ENCODE results near the gene AKAP10. TPM values are rescaled to one million over a fixed set of nuclear protein-coding genes. Genes with fewer than 3 reads are reported as not detected.

Gene AKAP10
- total and polyA plus RNA-seq, 2 of the 4 experiments (the other 2 are of a cell fraction) = 12.7 to 18.6 TPM

DNA sequence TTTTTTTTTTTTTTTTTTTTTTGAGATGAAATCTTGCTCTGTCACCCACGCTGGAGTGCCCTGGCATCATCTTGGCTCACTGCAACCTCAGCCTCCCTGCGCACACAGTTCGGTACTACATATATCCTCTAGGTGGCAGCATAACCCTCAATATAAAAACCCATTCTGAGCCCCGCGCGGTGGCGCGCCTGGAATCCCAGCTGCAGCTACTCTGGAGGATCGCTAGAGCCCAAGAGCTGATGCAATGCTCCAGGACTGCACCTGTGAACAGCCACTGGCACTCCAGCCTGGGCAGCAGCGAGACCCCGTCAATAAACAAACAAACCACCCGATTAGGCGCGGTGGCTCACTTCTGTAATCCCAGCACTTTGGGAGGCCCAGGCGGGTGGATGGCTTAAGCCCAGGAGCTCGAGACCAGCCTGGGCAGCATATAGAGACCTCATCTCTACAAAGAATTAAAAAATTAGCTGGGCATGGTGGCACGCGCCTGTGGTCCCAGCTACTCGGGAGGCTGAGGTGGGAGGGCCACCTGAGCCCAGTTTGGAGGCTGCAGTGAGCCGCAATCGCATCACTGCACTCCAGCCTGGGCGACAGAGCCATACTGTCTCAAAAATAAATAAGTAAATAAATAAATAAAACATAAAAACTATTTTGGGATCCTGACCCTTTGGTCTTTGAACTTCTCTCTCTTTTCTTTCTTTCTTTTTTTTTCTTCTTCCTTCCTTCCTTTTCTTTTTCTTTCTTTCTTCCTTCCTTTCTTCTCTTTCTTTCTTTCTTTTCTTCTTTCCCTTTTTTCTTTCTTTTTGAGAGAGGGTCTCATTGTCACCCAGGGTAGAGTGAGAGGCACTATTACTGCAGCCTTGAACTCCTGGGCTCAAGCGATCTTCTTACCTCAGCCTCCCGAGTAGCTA lies 15.4 kb upstream of the AKAP10 start (continued):
- TF ChIP-seq, protein P1, sequence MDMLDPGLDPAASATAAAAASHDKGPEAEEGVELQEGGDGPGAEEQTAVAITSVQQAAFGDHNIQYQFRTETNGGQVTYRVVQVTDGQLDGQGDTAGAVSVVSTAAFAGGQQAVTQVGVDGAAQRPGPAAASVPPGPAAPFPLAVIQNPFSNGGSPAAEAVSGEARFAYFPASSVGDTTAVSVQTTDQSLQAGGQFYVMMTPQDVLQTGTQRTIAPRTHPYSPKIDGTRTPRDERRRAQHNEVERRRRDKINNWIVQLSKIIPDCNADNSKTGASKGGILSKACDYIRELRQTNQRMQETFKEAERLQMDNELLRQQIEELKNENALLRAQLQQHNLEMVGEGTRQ (IDR thresholded peaks at IDR 0.05; ENCODE audit: low read depth, low read length) = no peak

DNA sequence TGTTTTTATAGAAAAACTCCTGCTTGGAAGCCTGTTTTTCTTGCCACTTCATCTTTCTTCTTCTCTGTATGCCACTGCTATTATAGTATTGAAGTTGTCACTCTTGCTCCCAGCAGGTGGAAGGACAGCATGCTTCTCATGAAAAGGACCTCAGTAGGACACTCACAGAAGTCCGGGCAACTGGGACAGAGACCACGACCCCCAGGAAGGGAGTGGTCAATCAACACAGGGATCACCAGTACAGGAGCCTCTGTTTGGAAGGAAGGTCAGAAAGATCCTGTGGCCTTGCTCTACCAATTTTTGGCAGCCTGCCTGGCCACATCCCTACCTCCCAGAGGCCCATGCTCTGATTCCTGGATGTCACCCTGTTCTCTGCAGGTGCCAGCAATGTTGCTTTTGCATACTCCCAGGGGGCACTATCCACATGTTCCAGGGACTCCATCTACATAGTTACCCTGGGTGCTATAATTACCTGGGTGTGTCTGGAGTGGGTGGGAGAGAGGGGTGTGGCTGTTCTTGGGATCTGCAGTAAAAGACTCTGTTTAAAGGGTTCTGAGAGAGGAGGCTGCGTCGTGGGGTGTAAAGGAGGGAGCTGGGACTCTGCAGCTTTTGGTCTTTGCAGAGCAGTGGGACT lies 13.7 kb upstream of the AKAP10 start:
- H2AK9ac ChIP-seq (replicated peaks; ENCODE audit: low read depth, low read length, poor library complexity) = no peak overlapping the region
- H2BK20ac ChIP-seq (ENCODE audit: low read depth, low read length) = no peak overlapping the region
- dilution Hi-C loops (cut with HindIII; ENCODE audit: low sequenced_read_pairs, unreplicated experiment) (no loop called here), intact Hi-C loops (cut with micrococcal nuclease) (loop anchor here (5.0 kb wide), 3 partner anchors 106 to 1001 kb away; no protein-coding TSS in a partner anchor), in situ Hi-C loops (cut with MboI; ENCODE audit: low sequenced_read_pairs) (loop anchor here (5.0 to 10.0 kb wide), 2 partner anchors 121 to 323 kb away; no protein-coding TSS in a partner anchor)
- H3K9me3 ChIP-seq (ENCODE audit: control insufficient read depth, insufficient read depth, low read length) = no peaks in the 10 kb centered on the region
- H3K27ac ChIP-seq (ENCODE audit: insufficient read depth, low read length) = no peak overlapping the region
- H2AK5ac ChIP-seq (ENCODE audit: low read depth, low read length) = no peak overlapping the region
- no peak overlapping the region for H3K4me2 ChIP-seq (ENCODE audit: low read depth, low read length)
- no TSS peak for BruUV-seq (replicated peaks)
- no peaks in the 10 kb centered on the region for H4K20me1 ChIP-seq (ENCODE audit: insufficient read depth, low read length)
- H3K14ac ChIP-seq (replicated peaks; ENCODE audit: low read depth, low read length) = no peak overlapping the region
- H2AFZ ChIP-seq (replicated peaks; ENCODE audit: low read length, poor library complexity) = no peak overlapping the region
- no peaks in the 10 kb centered on the region for H3K27me3 ChIP-seq (ENCODE audit: control insufficient read depth, insufficient read depth, low read length)
- no peak overlapping the region for H3K9ac ChIP-seq (ENCODE audit: low read depth, low read length)
- ChIA-PET POLR2A (ENCODE audit: unreplicated experiment) (no interaction called here), CTCF (no interaction called here)
- no peak for ATAC-seq (ENCODE audit: low read depth)
- H3K79me1 ChIP-seq (ENCODE audit: low read depth in 1 of 2, low read length in 2 of 2) = no peaks in the 10 kb centered on the region
- no peak overlapping the region for H4K8ac ChIP-seq (ENCODE audit: low read depth in 2 of 2, low read length in 2 of 2)
- no peak overlapping the region for H2BK5ac ChIP-seq (ENCODE audit: low read depth, low read length, poor library complexity, severe bottlenecking)
- no peak overlapping the region for H3K18ac ChIP-seq (ENCODE audit: low read depth, low read length)
- H3K9me1 ChIP-seq (ENCODE audit: insufficient read depth, low read length) = no peaks in the 10 kb centered on the region
- no peak overlapping the region for H2BK120ac ChIP-seq (ENCODE audit: low read depth, low read length)
- H4K91ac ChIP-seq (ENCODE audit: insufficient read depth, low read depth, low read length) = no peak overlapping the region
- H3K36me3 ChIP-seq (ENCODE audit: control insufficient read depth, insufficient read depth, low read length) = no peaks in the 10 kb centered on the region
- H3K56ac ChIP-seq (ENCODE audit: extremely low read depth, insufficient read depth, low read length) = no peak overlapping the region
- no peak overlapping the region for H3K23ac ChIP-seq (ENCODE audit: low read depth, low read length)
- no peak overlapping the region for H3K4me3 ChIP-seq (ENCODE audit: insufficient read depth, low read depth, low read length)
- DNase-seq = no peak
- H3K4me1 ChIP-seq (ENCODE audit: control insufficient read depth, insufficient read depth, low read length) = peaks cover 3% of the 10 kb centered on the region
- no CpG with 5 or more reads among the region's 4 CpGs for WGBS, 2 experiments (ENCODE audit: extremely low coverage in 2 of 2, insufficient read length in 1 of 2)
- no peak overlapping the region for H4K5ac ChIP-seq (ENCODE audit: low read depth, low read length)
- no peak overlapping the region for H2BK15ac ChIP-seq (ENCODE audit: low read depth, low read length)
- H3K4ac ChIP-seq (ENCODE audit: low read depth, low read length) = no peak overlapping the region
- TF ChIP-seq NFE2L2 (IDR thresholded peaks at IDR 0.05; ENCODE audit: low read depth, low read length) (no peak), BHLHE40 (IDR thresholded peaks at IDR 0.05; ENCODE audit: low read depth, low read length) (no peak), CHD1 (IDR thresholded peaks at IDR 0.05; ENCODE audit: low read depth, low read length) (no peak), POLR2A (IDR thresholded peaks at IDR 0.05; ENCODE audit: low read depth, low read length) (no peak), MAFK (IDR thresholded peaks at IDR 0.05; ENCODE audit: low read depth, low read length) (no peak), SMC3 (IDR thresholded peaks at IDR 0.05; ENCODE audit: low read depth, low read length) (no peak), CEBPB (IDR thresholded peaks at IDR 0.05; ENCODE audit: low read depth, low read length) (no peak), FOS (IDR thresholded peaks at IDR 0.05; ENCODE audit: low read depth, low read length) (no peak)
- TF ChIP-seq, protein P2, sequence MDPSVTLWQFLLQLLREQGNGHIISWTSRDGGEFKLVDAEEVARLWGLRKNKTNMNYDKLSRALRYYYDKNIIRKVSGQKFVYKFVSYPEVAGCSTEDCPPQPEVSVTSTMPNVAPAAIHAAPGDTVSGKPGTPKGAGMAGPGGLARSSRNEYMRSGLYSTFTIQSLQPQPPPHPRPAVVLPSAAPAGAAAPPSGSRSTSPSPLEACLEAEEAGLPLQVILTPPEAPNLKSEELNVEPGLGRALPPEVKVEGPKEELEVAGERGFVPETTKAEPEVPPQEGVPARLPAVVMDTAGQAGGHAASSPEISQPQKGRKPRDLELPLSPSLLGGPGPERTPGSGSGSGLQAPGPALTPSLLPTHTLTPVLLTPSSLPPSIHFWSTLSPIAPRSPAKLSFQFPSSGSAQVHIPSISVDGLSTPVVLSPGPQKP (IDR thresholded peaks at IDR 0.05; ENCODE audit: borderline replicate concordance, low read depth, low read length) = no peak
- TF ChIP-seq, protein P1 (IDR thresholded peaks at IDR 0.05; ENCODE audit: low read depth, low read length) = no peak
